ENCODE measurements around the gene DOCK6.

DNA sequence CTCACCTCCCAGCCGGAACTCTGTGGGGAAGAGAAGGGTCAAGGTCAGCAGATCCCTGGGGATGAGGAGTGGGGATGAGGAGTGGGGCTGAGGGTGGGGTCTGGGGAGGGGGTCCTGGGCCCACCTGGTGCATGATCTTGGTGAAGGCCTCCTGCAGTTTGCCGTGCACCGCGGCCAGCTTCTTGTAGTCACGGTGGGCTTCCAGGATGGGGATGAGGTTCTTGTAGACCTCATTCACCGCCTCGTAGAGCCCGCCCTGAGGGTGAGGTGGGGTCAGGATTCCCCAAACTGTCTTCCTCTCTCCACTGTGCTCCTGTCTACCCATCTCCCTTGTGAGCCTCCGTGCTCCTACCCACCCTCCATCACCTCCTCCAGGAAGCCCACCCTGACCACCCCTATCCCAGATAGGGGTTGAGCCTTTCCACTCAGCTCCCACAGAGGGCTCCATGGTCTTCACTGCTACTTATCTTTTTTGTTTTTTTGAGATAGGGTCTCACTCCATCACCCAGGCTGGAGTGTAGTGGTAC is 58.2 kb downstream of the DOCK6 start:
- TF ChIP-seq, protein P1, sequence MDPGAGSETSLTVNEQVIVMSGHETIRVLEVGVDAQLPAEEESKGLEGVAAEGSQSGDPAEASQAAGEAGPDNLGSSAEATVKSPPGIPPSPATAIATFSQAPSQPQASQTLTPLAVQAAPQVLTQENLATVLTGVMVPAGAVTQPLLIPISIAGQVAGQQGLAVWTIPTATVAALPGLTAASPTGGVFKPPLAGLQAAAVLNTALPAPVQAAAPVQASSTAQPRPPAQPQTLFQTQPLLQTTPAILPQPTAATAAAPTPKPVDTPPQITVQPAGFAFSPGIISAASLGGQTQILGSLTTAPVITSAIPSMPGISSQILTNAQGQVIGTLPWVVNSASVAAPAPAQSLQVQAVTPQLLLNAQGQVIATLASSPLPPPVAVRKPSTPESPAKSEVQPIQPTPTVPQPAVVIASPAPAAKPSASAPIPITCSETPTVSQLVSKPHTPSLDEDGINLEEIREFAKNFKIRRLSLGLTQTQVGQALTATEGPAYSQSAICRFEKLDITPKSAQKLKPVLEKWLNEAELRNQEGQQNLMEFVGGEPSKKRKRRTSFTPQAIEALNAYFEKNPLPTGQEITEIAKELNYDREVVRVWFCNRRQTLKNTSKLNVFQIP (CRISPR knock-in tag; IDR thresholded peaks at IDR 0.05; ENCODE audit: borderline replicate concordance, low read depth) = no peak
- TF ChIP-seq CSDC2 (CRISPR knock-in tag; IDR thresholded peaks at IDR 0.05) = no peak
- TF ChIP-seq, protein P2, sequence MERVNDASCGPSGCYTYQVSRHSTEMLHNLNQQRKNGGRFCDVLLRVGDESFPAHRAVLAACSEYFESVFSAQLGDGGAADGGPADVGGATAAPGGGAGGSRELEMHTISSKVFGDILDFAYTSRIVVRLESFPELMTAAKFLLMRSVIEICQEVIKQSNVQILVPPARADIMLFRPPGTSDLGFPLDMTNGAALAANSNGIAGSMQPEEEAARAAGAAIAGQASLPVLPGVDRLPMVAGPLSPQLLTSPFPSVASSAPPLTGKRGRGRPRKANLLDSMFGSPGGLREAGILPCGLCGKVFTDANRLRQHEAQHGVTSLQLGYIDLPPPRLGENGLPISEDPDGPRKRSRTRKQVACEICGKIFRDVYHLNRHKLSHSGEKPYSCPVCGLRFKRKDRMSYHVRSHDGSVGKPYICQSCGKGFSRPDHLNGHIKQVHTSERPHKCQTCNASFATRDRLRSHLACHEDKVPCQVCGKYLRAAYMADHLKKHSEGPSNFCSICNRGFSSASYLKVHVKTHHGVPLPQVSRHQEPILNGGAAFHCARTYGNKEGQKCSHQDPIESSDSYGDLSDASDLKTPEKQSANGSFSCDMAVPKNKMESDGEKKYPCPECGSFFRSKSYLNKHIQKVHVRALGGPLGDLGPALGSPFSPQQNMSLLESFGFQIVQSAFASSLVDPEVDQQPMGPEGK (CRISPR knock-in tag; IDR thresholded peaks at IDR 0.05; ENCODE audit: borderline replicate concordance) = no peak
- TF ChIP-seq ZFP30 (CRISPR knock-in tag; IDR thresholded peaks at IDR 0.05) = no peak
- no peak for TF ChIP-seq SNAI2 (CRISPR knock-in tag; IDR thresholded peaks at IDR 0.05)
- no peak for TF ChIP-seq RARB (CRISPR knock-in tag; IDR thresholded peaks at IDR 0.05)
- TF ChIP-seq ARNTL (CRISPR knock-in tag; IDR thresholded peaks at IDR 0.05; ENCODE audit: borderline replicate concordance, low read depth) = no peak
- no peak for TF ChIP-seq TCF4 (CRISPR knock-in tag; IDR thresholded peaks at IDR 0.05; ENCODE audit: borderline replicate concordance)

All from SK-N-SH treated with all-trans-retinoic acid at 6 μM for 48 hours (cell line).